AG09309 (cell line): Measurements from ENCODE around the gene FAM78A.

Source experiments
- DNase-seq: peaks from one replicate; pipeline ENCODE4 v3.0.0-alpha.2; 2010; ENCODE audit warnings: low read depth
- H3K4me3 ChIP-seq: 2 replicates; pipeline ENCODE4 v1.5.1; 2011; ENCODE audit warnings: mild to moderate bottlenecking, low read depth, low read length, moderate library complexity; ENCODE audit not compliant: control insufficient read depth
- TF ChIP-seq, protein P1 (sequence below): IDR thresholded peaks from 2 replicates; pipeline ENCODE4 v1.5.1; 2011; ENCODE audit warnings: mild to moderate bottlenecking, low read depth, low read length, inconsistent platforms; ENCODE audit not compliant: insufficient read depth, control insufficient read depth; ENCODE audit errors: missing control alignments

Gene FAM78A

DNA sequence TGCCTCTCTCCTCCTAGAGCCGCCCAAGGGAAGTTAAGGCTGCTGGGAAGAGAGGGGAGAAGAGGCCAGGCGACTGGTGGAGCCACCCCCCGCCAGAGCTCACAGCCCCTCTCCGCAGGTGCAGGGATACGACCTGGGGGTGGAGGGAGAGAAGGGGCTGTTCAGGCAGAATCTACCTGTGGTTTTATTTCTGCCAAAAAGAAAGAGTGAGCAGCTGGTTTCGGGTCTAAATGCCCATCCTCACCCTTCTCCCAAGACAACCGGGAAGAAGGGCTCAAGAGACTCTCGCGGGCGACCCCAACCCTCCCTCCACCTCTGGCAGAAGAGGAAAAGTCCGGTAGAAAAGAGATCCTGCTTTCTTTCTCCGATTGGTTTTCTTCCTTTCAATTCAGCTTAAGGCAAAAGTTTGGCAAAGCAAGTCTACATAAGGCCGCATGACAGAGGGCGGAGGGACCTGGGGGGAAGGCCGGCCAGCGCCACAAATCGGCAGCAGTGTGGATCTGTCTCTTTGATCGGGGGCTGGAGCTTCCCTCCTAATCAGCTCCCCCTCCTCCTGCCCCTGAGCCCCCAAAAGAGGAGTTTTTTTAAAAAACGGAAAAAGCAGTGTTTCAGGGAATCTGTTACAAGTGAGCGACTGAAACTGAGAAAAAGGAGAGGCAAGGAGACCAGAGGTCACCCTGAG lies 16.3 kb downstream of the FAM78A start:
- no peak for DNase-seq

DNA sequence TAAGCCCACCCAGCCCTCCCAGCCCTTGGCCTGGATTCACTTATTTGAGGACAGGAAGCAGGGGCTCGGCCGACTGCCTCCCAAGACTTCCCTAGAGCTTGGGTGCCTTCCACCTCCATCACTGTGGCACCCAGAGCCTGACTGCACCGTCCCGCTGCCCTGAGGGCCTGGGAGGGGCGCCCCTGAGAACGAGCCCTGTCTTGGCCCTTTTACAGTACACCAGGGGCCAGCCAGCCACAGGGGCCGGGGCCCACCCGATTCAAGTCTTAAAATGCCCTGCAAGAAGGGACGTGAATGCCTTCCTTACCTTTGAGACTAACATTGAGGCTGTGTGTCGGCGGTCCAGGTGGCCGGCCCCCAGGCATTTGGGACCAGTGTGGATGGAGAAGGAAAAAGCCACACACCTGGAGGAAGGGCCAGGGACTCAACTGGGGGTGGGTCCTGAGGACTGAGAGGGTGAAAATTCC lies 16.8 kb downstream of the FAM78A start:
- no peak overlapping the region for H3K4me3 ChIP-seq
- TF ChIP-seq, protein P1, sequence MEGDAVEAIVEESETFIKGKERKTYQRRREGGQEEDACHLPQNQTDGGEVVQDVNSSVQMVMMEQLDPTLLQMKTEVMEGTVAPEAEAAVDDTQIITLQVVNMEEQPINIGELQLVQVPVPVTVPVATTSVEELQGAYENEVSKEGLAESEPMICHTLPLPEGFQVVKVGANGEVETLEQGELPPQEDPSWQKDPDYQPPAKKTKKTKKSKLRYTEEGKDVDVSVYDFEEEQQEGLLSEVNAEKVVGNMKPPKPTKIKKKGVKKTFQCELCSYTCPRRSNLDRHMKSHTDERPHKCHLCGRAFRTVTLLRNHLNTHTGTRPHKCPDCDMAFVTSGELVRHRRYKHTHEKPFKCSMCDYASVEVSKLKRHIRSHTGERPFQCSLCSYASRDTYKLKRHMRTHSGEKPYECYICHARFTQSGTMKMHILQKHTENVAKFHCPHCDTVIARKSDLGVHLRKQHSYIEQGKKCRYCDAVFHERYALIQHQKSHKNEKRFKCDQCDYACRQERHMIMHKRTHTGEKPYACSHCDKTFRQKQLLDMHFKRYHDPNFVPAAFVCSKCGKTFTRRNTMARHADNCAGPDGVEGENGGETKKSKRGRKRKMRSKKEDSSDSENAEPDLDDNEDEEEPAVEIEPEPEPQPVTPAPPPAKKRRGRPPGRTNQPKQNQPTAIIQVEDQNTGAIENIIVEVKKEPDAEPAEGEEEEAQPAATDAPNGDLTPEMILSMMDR: no peak
- DNase-seq: no peak

More for the DNA sequence above, 16.3 kb downstream of the FAM78A start:
- TF ChIP-seq, protein P1: no peak
- H3K4me3 ChIP-seq: no peak overlapping the region

DNA sequence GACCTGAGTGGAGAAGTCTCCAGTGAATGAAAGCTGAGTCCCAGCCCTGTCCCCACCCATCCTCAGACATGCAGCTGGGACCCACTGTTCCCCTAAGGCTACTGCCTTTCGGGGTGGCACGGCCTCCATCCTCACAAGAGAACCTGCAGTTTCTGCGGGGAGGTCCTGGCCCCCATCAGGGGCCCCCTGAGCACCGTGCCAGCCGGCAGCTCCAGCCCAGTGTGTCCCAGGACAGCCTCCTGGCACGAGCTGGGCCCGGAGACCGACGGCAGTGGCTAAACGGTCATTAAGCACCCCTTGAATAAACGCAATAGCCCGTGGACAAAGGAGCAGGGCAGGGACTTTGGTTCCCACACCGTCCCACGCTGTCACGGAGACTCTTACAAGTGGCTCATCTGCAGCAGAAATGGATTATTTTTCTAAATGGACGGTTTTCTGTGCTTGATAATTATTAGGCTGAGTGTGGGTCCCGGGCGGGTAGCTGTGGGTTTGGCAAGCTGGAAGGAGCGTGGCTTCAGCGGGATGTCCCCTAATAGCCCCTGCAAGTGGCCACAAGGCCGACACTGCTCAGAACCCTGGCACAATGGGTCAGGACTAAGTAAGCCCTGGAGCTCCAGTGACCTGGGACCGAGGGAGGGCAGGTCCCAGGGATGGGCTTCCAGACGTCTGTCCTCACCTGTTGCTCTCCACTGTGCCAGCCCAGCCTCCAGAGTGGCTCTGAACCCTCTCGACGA lies 17.4 kb downstream of the FAM78A start:
- TF ChIP-seq, protein P1: no peak
- no peak overlapping the region for H3K4me3 ChIP-seq
- DNase-seq: no peak

DNA sequence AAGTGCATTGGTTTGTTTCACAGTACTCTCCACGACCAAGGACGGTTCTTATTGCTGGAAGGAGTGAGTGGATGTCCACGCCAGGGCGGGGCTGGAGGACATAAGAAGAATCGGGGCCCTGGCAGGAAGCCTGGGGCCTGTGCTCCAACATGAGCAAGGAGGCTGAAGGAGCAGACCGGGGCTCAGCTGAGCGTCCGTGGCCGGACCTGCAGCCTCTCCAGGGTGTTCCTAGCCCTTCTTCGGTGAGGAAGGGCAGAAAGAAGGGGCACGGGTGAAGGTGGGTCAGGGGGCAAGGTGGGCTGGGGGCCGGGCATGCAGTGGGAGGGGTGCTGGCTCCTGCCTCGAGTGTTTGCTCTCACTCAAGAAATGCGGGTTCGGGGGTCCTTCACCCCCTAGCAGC lies 18.1 kb downstream of the FAM78A start:
- no peak for DNase-seq
- TF ChIP-seq, protein P1: no peak
- H3K4me3 ChIP-seq: no peak overlapping the region

DNA sequence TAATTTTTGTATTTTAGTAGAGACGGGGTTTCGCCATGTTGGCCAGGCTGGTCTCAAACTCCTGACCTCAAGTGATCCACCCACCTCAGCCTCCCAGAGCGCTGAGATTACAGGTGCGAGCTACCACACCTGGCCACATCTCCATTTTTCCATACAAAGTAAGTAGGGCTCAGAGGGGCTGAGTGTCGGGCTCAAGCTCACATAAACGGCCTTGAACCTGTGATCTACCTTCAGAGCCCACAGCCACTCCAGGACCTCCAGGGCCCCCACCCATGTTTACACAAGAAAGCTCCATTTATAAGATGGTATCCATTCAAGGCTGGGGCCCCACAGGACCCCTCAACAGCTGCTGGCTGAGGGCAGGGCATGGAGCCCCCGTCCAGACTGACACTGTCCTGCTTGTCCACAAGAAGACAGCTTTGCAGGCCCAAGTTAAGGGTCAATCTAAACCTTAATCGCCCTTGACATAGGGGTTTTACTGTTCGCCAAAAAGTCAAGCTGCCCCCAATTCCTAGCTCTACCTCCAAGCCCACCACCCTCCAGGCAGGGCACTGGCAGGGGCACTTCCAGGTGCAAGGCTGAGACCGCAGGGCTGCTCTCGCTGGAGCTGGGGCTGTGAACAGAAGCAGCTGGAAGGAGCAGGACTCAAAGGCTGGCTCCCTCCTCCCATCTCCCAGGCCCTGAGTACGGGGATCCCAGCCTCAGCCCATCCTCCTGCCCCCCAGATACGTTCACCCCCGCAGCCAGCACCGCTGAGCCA lies 18.9 kb downstream of the FAM78A start:
- no peak overlapping the region for H3K4me3 ChIP-seq
- TF ChIP-seq, protein P1: no peak
- no peak for DNase-seq

DNA sequence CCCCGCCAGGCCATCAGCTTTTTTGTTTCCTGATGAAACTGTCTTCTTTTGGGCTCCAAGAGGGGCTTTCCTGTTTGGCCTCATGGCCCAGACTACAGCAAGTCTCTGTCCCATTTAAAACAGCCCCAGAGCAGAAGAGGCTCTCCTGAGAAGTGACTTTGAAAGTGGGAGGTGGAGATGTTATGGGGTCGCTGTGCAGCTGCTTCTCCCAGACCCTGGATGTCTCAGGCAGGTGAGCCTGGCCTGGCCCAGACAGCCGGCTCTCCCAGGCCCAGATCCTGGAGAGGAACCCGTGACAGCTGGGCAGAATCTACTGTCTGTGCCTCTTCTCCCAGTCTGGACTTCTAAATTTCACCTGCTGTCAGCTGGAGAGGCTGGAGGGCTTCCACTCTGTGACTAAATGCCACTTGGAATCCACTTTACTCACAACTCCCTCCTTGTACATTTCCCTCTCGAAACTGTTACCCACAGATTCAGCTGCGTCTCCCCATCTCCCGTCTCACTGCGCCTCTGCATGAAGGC lies 20.6 kb downstream of the FAM78A start:
- DNase-seq: no peak
- H3K4me3 ChIP-seq: no peak overlapping the region
- TF ChIP-seq, protein P1: no peak
